Activated CD4-positive, alpha-beta memory T cell treated with anti-CD3 and anti-CD28 coated beads for 36 hours (primary cell): ENCODE data around the gene ISOC2. TPM values are rescaled to one million over a fixed set of nuclear protein-coding genes. Genes with fewer than 3 reads are reported as not detected.
A peak's percentile ranks its signal among the peaks of the same experiment; 100 is the strongest.

Experiments used
- CTCF ChIA-PET: fragments of 350-600 bp; sonication (Branson Sonifier 250); formaldehyde crosslinking; loops from one replicate; lab custom pipeline; 2021; ENCODE audit warnings: antibody characterized with exemption, inconsistent platforms; lab: Charles Lee
- POLR2A ChIA-PET: fragments of 350-600 bp; sonication (Branson Sonifier 250); formaldehyde crosslinking; loops from one replicate; lab custom pipeline; 2021; ENCODE audit warnings: antibody characterized with exemption; lab: Charles Lee
- DNase-seq: peaks from one replicate; pipeline ENCODE4 v3.0.0-alpha.2; 2020
- H3K27ac Mint-ChIP-seq: one replicate; pipeline ENCODE4 v1.8.0; 2021; ENCODE audit warnings: mixed read lengths
- H3K27me3 Mint-ChIP-seq: one replicate; pipeline ENCODE4 v1.8.0; 2021; ENCODE audit warnings: mixed read lengths
- H3K36me3 Mint-ChIP-seq: one replicate; pipeline ENCODE4 v1.8.0; 2021; ENCODE audit warnings: mixed read lengths
- H3K4me1 Mint-ChIP-seq: one replicate; pipeline ENCODE4 v1.8.0; 2021; ENCODE audit warnings: low read depth, mixed read lengths
- H3K4me3 Mint-ChIP-seq: one replicate; pipeline ENCODE4 v1.8.0; 2021; ENCODE audit warnings: mild to moderate bottlenecking, mixed read lengths
- H3K9me3 Mint-ChIP-seq: one replicate; pipeline ENCODE4 v1.8.0; 2021; ENCODE audit warnings: mixed read lengths
- intact Hi-C: fragments of 100-400 bp; cut with micrococcal nuclease; formaldehyde crosslinking; loops from one replicate; pipeline ENCODE4 v1.15.1; 2023
- total RNA-seq, 2 experiments: library from RNA; stranded (reverse); gene quantifications; one replicate each; pipeline ENCODE4 v1.2.3, GENCODE V29; 2021

Gene ISOC2
- total RNA-seq, 2 experiments from 2014 or later = 24.6 to 24.7 TPM

DNA sequence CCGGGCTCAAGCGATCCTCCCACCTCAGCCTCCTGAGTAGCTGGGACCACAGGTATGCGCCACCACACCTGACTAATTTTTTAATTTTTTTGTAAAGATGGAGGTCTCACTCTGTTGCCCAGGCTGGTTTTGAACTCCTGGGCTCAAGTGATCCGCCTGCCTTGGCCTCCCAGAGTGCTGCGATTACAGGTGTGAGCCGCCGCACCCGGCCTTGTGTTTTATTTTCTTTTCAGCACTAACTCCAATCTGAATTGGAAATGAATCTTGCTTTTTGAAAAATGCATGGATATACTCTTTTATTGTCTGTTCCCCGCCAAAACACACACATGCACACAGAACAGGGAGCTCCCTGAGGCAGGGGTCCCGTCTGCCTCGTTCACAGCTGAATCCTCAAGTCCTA, 1.3 kb upstream of the ISOC2 start:
- no peak overlapping the region for H3K27ac Mint-ChIP-seq

DNA sequence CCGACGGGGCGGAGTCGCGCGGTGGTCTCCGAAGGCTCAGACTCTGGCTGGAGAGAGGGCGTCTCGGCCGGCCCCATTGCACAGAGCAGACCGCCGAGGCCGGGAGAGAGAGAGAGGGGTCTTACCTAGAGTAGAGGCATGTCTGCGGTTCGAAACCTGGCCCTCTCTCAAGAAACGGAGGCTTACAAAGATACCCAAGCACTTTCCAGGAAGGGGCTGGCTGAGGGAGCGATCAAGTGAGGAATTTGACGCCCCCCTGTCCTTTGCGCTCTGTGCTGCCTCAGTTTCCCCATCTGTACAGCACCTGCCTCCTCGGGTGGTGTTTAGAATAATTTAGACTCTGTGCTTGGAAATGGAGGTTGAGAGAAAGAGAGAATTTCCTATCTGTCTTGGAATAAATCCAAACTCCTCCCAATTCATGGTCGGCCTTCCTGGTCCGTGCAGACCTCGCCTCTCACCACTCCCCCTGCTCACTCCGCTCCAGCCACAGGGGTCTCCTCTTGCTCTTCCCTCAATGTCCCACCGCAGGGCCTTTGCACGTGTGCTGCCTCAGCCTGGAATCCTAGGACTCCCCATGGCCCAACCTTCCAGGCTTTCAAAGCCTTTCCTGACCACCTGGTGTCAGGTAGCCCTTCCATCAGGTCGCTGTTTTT, 658 bp upstream of the ISOC2 start:
- no peak for DNase-seq
- intact Hi-C loops = loop anchor here (1.0 to 2.0 kb wide), 3 partner anchors 15 to 203 kb away; partner anchors contain the start of genes KMT5C, PPP6R1 and ZNF628
- no peaks in the 10 kb centered on the region for H3K9me3 Mint-ChIP-seq
- H3K27ac Mint-ChIP-seq = peak overlapping the region; percentile 84
- H3K4me1 Mint-ChIP-seq = peaks cover 21% of the 10 kb centered on the region
- no peaks in the 10 kb centered on the region for H3K36me3 Mint-ChIP-seq
- POLR2A ChIA-PET = interaction anchor here (0.7 to 1.0 kb wide), 6 partner anchors 9 to 123 kb away, joined by 3 to 7 read pairs (median 4); partner anchors contain the start of genes KMT5C, UBE2S and ZNF628
- H3K27me3 Mint-ChIP-seq = peaks cover 2% of the 10 kb centered on the region
- peak overlapping the region; percentile 91 for H3K4me3 Mint-ChIP-seq
- CTCF ChIA-PET = interaction anchor here (0.6 to 1.6 kb wide), 9 partner anchors 14 to 321 kb away, joined by 3 to 19 read pairs (median 3); partner anchors contain the start of genes ZNF628 and ZNF865

More for the DNA sequence above, 1.3 kb upstream of the ISOC2 start:
- peaks cover 21% of the 10 kb centered on the region for H3K4me1 Mint-ChIP-seq
- no peaks in the 10 kb centered on the region for H3K9me3 Mint-ChIP-seq
- no peak for DNase-seq
- intact Hi-C loops = no loop called here
- H3K36me3 Mint-ChIP-seq = no peaks in the 10 kb centered on the region
- POLR2A ChIA-PET = no interaction called here
- H3K27me3 Mint-ChIP-seq = peaks cover 2% of the 10 kb centered on the region
- H3K4me3 Mint-ChIP-seq = peak overlapping the region; percentile 91
- CTCF ChIA-PET = interaction anchor here (1.6 kb wide), 1 partner anchor 14 kb away, joined by 3 read pairs; no protein-coding TSS in a partner anchor

DNA sequence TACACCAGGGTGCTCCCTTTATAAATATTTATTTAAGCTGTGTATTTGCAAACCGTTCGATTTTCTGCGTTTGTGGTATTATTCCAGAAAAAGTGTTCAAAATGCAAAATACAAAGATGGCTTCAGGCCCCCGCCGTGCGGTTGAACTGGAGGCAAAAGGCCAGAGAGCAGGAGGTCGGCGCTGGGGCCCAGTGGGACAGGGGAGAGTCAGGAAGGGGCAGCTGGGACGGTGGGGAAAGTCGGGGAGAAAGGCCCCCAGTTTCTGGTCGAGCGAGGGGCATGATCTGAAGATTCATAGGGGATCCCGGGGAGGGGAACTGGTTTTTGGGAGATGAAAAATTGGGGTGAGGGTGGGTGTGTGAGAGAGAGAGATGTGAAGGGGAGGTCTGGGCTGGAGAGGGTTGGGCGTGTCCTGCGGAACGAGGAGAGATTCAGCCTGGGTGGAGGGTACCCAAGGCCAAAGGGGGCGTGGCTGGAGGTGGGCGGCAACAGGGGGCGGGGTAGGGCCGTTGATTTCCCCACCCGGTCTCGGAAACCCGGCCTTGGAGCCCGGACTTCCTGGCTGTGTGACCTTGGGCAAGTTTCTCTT, 678 bp downstream of the ISOC2 start:
- H3K27me3 Mint-ChIP-seq = peaks cover 2% of the 10 kb centered on the region
- ChIA-PET CTCF (no interaction called here), POLR2A (interaction anchor here (1.2 kb wide), 1 partner anchor 17 kb away, joined by 3 read pairs; no protein-coding TSS in a partner anchor)
- peak overlapping the region; percentile 91 for H3K4me3 Mint-ChIP-seq
- intact Hi-C loops = loop anchor here (1.0 to 2.0 kb wide), 3 partner anchors 16 to 201 kb away; partner anchors contain the start of genes KMT5C, PPP6R1 and ZNF628
- no peaks in the 10 kb centered on the region for H3K36me3 Mint-ChIP-seq
- peak; percentile 59 for DNase-seq
- peak overlapping the region; percentile 13 for H3K27ac Mint-ChIP-seq
- H3K9me3 Mint-ChIP-seq = no peaks in the 10 kb centered on the region
- peaks cover 21% of the 10 kb centered on the region for H3K4me1 Mint-ChIP-seq

- intact Hi-C loops = loop anchor here (2.0 kb wide), 2 partner anchors 17 to 121 kb away; partner anchors contain the start of genes KMT5C and ZNF628
- H3K4me3 Mint-ChIP-seq = peak overlapping the region; percentile 91
- no peak overlapping the region for H3K27ac Mint-ChIP-seq
- ChIA-PET POLR2A (interaction anchor here (1.2 kb wide), 1 partner anchor 17 kb away, joined by 3 read pairs; no protein-coding TSS in a partner anchor), CTCF (interaction anchor here (2.4 kb wide), 1 partner anchor 7 kb away, joined by 10 read pairs; no protein-coding TSS in a partner anchor)
- peaks cover 21% of the 10 kb centered on the region for H3K4me1 Mint-ChIP-seq
- H3K36me3 Mint-ChIP-seq = no peaks in the 10 kb centered on the region
- no peaks in the 10 kb centered on the region for H3K9me3 Mint-ChIP-seq
- DNase-seq = no peak
- peaks cover 2% of the 10 kb centered on the region for H3K27me3 Mint-ChIP-seq
Observed at GRCh38 chr19:55459950-55460657, 1.3 kb downstream of the ISOC2 start.

DNA sequence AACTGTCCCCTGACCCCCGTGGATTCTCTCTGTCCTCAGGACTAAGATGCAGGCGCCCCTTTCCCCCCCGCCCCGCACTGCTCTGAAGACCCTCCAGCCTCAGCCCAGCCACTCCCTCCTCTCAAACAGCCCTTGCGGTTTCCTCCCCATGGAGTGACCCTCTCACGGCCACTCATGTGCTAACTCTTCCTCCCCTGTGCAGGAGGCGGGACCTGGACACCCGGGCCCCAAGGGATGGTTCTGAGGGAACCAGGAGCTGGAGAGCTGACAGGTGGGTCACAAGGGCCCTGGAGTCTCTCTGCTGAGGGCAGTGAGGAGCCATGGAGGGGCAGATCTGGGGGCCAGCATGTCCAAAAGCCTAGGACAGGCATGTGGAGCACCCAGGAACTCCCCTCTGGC, 1.9 kb downstream of the ISOC2 start:
- no peak overlapping the region for H3K27ac Mint-ChIP-seq
- H3K4me3 Mint-ChIP-seq = no peak overlapping the region
- H3K36me3 Mint-ChIP-seq = peaks cover 3% of the 10 kb centered on the region
- H3K9me3 Mint-ChIP-seq = no peaks in the 10 kb centered on the region
- ChIA-PET POLR2A (interaction anchor here (1.2 kb wide), 1 partner anchor 18 kb away, joined by 3 read pairs; no protein-coding TSS in a partner anchor), CTCF (interaction anchor here (2.4 kb wide), 1 partner anchor 8 kb away, joined by 10 read pairs; no protein-coding TSS in a partner anchor)
- DNase-seq = no peak
- intact Hi-C loops = no loop called here
- peaks cover 21% of the 10 kb centered on the region for H3K4me1 Mint-ChIP-seq
- peaks cover 2% of the 10 kb centered on the region for H3K27me3 Mint-ChIP-seq

DNA sequence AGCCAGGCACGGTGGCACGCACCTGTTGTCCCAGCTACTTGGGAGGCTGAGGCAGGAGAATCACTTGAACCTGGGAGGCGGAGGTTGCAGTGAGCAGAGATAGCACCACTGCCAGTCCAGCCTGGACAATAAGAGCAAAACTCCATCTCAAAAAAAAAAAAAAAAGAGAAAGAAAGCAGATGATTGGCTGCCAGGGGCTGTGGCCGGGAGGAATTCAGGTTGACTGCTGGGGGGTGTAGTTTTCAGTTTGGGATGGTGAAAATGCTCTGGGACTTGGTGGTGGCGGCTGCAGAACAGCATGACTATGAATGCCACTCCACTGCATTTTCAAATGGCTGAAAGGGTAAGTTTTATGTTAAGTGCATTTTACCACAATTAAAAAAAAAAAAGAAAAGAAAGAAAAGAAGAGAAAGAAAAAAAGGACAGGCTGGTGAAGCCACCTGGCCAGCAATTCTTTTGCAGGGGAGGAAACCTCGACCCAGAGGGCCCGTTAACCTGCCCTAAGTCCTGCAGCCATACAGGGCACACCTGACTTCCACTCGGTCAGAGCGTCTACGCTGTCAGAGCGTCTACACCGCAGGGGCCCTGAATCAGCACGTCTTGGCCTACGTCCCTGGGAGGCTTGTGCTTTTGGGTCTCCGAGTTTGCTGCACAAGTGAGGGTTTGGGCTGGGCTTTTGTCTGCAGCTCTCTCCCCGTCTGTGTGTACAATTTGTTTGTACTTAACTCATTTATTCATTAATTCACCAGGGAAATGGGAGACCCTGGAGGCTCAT, 3.6 kb downstream of the ISOC2 start:
- no peak overlapping the region for H3K27ac Mint-ChIP-seq
- H3K4me3 Mint-ChIP-seq = no peak overlapping the region
- H3K4me1 Mint-ChIP-seq = peaks cover 23% of the 10 kb centered on the region
- ChIA-PET CTCF (interaction anchor here (1.0 to 2.4 kb wide), 2 partner anchors 9 to 46 kb away, joined by 4 to 10 read pairs; no protein-coding TSS in a partner anchor), POLR2A (no interaction called here)
- peaks cover 4% of the 10 kb centered on the region for H3K36me3 Mint-ChIP-seq
- no peak for DNase-seq
- peaks cover 11% of the 10 kb centered on the region for H3K27me3 Mint-ChIP-seq
- intact Hi-C loops = no loop called here
- no peaks in the 10 kb centered on the region for H3K9me3 Mint-ChIP-seq

- CTCF ChIA-PET = no interaction called here
- H3K27me3 Mint-ChIP-seq = peaks cover 16% of the 10 kb centered on the region
- no peak overlapping the region for H3K4me3 Mint-ChIP-seq
- no peak for DNase-seq
- H3K4me1 Mint-ChIP-seq = peaks cover 18% of the 10 kb centered on the region
- no peaks in the 10 kb centered on the region for H3K9me3 Mint-ChIP-seq
- H3K27ac Mint-ChIP-seq = no peak overlapping the region
- intact Hi-C loops = no loop called here
- H3K36me3 Mint-ChIP-seq = peaks cover 4% of the 10 kb centered on the region
- POLR2A ChIA-PET = no interaction called here
Observed at GRCh38 chr19:55456347-55456746, 5.1 kb downstream of the ISOC2 start.

DNA sequence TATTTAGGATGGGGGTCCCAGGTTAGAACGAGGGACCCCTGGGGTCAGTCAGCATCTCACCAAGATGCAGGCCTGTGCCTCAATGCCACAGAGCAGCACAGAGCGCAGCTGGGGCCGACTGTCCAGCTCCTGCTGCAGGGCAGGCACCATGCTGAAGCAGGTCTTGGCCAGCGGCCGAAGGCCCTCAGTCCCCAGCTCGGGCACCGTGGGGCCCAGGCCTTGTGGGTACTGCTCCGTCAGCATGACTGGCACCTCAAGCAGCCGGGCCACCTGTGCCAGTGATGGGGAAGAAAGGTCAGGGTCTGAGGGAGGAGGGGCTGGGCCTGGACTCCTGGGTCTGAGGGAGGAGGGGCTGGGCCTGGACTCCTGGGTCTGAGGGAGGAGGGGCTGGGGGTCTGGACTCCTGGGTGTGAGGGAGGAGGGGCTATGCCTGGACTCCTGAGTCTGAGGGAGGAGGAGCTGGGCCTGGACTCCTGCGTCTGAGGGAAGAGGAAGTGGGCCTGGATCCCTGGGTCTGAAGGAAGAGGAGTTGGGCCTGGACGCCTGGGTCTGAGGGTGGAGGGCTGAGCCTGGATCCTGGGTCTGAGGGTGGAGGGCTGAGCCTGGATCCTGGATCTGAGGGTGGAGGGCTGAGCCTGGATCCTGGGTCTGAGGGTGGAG, 5.7 kb downstream of the ISOC2 start:
- Mint-ChIP-seq H3K27me3 (peaks cover 18% of the 10 kb centered on the region), H3K36me3 (peaks cover 4% of the 10 kb centered on the region), H3K4me1 (peaks cover 15% of the 10 kb centered on the region), H3K27ac (no peak overlapping the region), H3K9me3 (no peaks in the 10 kb centered on the region), H3K4me3 (no peak overlapping the region)
- intact Hi-C loops = no loop called here
- CTCF ChIA-PET = no interaction called here
- DNase-seq = no peak
- POLR2A ChIA-PET = no interaction called here

GRCh38 chr19:55454787-55455243, 6.6 kb downstream of the ISOC2 start:
- Mint-ChIP-seq H3K4me1 (peaks cover 7% of the 10 kb centered on the region), H3K9me3 (no peaks in the 10 kb centered on the region), H3K27me3 (peaks cover 22% of the 10 kb centered on the region), H3K36me3 (peaks cover 4% of the 10 kb centered on the region), H3K27ac (no peak overlapping the region), H3K4me3 (no peak overlapping the region)
- intact Hi-C loops = loop anchor here (1.0 kb wide), 1 partner anchor 163 kb away; no protein-coding TSS in a partner anchor
- DNase-seq = peak; percentile 62
- CTCF ChIA-PET = interaction anchor here (1.1 to 3.3 kb wide), 3 partner anchors 16 to 313 kb away, joined by 3 to 14 read pairs (median 3); no protein-coding TSS in a partner anchor
- POLR2A ChIA-PET = no interaction called here

- H3K27ac Mint-ChIP-seq = no peak overlapping the region
- peaks cover 22% of the 10 kb centered on the region for H3K27me3 Mint-ChIP-seq
- H3K4me3 Mint-ChIP-seq = no peak overlapping the region
- peaks cover 7% of the 10 kb centered on the region for H3K4me1 Mint-ChIP-seq
- CTCF ChIA-PET = interaction anchor here (0.6 to 3.3 kb wide), 7 partner anchors 9 to 312 kb away, joined by 3 to 14 read pairs (median 3); no protein-coding TSS in a partner anchor
- no peaks in the 10 kb centered on the region for H3K9me3 Mint-ChIP-seq
- POLR2A ChIA-PET = no interaction called here
- DNase-seq = no peak
- H3K36me3 Mint-ChIP-seq = peaks cover 4% of the 10 kb centered on the region
- intact Hi-C loops = loop anchor here (1.0 kb wide), 1 partner anchor 161 kb away; no protein-coding TSS in a partner anchor
Observed at GRCh38 chr19:55453511-55454260, 7.8 kb downstream of the ISOC2 start.
